KOPT-K1 (cell line): ENCODE data around the gene BPIFA3.

ENCODE experiments used
- H3K27ac ChIP-seq: fragments of 200-600 bp; sonication (generic); 2 replicates; pipeline ENCODE4 v1.5.1; 2016; ENCODE audit warnings: antibody characterized with exemption, mild to moderate bottlenecking, low read depth, low read length; ENCODE audit not compliant: poor library complexity, severe bottlenecking
- H3K36me3 ChIP-seq: fragments of 200-600 bp; sonication (generic); 2 replicates; pipeline ENCODE4 v1.5.1; 2017; ENCODE audit warnings: antibody characterized with exemption, mild to moderate bottlenecking, low read length, moderate library complexity; ENCODE audit not compliant: insufficient read depth
- H3K9me3 ChIP-seq: fragments of 200-600 bp; sonication (generic); 2 replicates; pipeline ENCODE4 v1.5.1; 2017; ENCODE audit warnings: antibody characterized with exemption, low read length, mild to moderate bottlenecking; ENCODE audit not compliant: insufficient read depth, poor library complexity, severe bottlenecking

BPIFA3 gene

DNA sequence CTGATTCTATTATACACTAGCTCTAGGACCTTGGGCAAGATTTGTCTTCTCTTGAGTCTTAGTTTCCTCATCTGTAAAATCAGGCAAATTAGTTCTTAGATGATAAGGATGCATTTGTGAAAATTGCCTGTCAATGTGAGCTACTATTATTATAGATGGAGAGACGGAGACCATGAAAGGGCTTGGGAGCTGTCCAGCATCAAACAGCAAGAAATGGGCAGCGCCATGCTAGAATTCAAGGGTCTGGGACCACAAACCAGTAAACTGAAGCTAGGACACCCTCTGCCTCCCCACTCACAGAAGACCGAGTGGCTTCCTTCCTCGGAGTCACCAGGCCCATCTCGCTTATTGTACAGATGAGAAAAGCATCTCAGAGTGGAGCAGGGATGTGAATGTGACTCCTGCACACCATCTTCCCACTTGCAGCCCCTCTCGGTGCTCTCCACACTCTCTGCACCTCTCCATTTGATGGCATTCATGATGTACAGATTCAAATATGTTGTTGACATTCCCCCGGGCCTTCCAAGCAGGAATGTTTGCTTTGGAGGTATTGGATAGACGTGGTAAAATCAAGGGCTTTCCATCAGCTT, 24.1 kb upstream of the BPIFA3 start:
- H3K9me3 ChIP-seq, result no peaks in the 10 kb centered on the region
- no peaks in the 10 kb centered on the region for H3K36me3 ChIP-seq

DNA sequence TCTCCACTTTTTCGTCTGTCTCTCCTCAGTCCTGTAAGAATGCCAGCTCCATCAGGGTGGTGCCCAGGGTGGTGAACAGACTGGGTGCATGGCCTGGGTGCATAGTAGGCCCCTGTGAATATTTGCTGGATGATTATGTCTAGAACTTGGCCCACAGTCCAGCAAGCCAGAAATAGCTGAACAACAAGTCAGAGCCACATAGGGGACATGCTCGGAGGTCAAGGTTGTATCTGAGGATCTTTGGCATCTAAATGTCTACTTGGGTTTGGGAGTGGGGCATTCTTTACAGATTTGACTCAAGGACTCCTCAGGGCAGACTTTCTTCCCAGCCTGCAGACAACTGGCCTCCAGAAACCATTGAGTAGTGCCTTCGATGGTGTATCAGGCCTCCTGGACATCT, 18.1 kb upstream of the BPIFA3 start:
- no peaks in the 10 kb centered on the region for H3K36me3 ChIP-seq
- H3K27ac ChIP-seq, result no peak overlapping the region
- H3K9me3 ChIP-seq, result no peaks in the 10 kb centered on the region

More for the DNA sequence above, 24.1 kb upstream of the BPIFA3 start:
- no peak overlapping the region for H3K27ac ChIP-seq

GRCh38 chr20:33202451-33202850, 14.7 kb upstream of the BPIFA3 start:
- Histone ChIP-seq H3K36me3 (no peaks in the 10 kb centered on the region), H3K9me3 (no peaks in the 10 kb centered on the region), H3K27ac (no peak overlapping the region)

- no peaks in the 10 kb centered on the region for H3K36me3 ChIP-seq
- no peaks in the 10 kb centered on the region for H3K9me3 ChIP-seq
- H3K27ac ChIP-seq, result no peak overlapping the region
These were observed 13.7 kb upstream of the BPIFA3 start for GRCh38 chr20:33203444-33203843.

DNA sequence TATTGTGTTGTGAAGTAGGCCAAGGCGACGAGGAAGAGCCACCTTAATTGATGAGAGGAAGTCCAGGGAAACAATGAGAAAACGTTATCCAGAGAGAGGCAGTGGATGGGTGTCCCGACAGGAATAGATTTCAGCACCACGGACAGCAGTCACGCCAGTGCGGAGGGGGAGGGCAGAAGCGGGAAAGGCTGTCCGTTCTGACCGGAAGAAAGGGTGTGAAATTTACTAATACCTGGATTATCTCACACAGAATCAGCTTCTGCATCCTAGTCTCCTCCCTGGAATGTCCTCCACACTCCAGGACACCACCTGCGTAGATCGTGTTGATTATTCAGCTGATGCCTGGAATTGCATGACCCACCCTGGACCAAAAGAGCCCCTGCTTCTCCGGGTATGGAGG, 7.4 kb upstream of the BPIFA3 start:
- no peaks in the 10 kb centered on the region for H3K36me3 ChIP-seq
- H3K27ac ChIP-seq, result no peak overlapping the region
- H3K9me3 ChIP-seq, result no peaks in the 10 kb centered on the region

DNA sequence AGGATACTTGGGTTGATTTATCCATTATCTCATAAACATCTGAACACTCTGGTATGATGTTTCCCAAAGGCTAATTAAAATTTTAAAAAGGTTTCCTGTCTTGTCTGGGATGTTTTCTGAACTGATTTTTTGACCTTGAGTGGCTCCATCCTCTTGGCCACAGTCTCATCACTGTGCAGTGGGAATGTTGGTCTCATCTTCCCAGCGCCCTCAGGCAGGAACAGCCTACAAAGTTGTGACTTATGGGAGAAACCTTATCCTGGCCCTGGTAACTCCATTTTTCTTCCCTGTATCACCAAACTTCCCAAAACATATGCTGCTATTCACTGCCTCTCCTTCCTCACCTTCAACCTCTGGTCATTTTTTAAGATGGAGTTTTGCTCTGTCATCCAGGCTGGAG, 6.8 kb upstream of the BPIFA3 start:
- no peaks in the 10 kb centered on the region for H3K9me3 ChIP-seq
- no peaks in the 10 kb centered on the region for H3K36me3 ChIP-seq
- H3K27ac ChIP-seq, result no peak overlapping the region

GRCh38 chr20:33211817-33212424, 5.2 kb upstream of the BPIFA3 start:
- H3K9me3 ChIP-seq, result no peaks in the 10 kb centered on the region
- no peak overlapping the region for H3K27ac ChIP-seq
- H3K36me3 ChIP-seq, result no peaks in the 10 kb centered on the region

GRCh38 chr20:33224399-33224798, 7.2 kb downstream of the BPIFA3 start:
- Histone ChIP-seq H3K27ac (no peak overlapping the region), H3K36me3 (no peaks in the 10 kb centered on the region)

GRCh38 chr20:33229843-33230242, 12.7 kb downstream of the BPIFA3 start:
- Histone ChIP-seq H3K9me3 (no peaks in the 10 kb centered on the region), H3K27ac (no peak overlapping the region)

More at GRCh38 chr20:33224399-33224798, 7.2 kb downstream of the BPIFA3 start:
- no peaks in the 10 kb centered on the region for H3K9me3 ChIP-seq

GRCh38 chr20:33231237-33231636, 14.1 kb downstream of the BPIFA3 start:
- Histone ChIP-seq H3K36me3 (no peaks in the 10 kb centered on the region), H3K27ac (no peak overlapping the region), H3K9me3 (no peaks in the 10 kb centered on the region)

More at GRCh38 chr20:33229843-33230242, 12.7 kb downstream of the BPIFA3 start:
- H3K36me3 ChIP-seq, result no peaks in the 10 kb centered on the region

GRCh38 chr20:33232486-33233072, 15.4 kb downstream of the BPIFA3 start:
- no peaks in the 10 kb centered on the region for H3K36me3 ChIP-seq
- H3K9me3 ChIP-seq, result no peaks in the 10 kb centered on the region
- no peak overlapping the region for H3K27ac ChIP-seq

GRCh38 chr20:33233129-33233774, 16.1 kb downstream of the BPIFA3 start:
- Histone ChIP-seq H3K36me3 (no peaks in the 10 kb centered on the region), H3K27ac (no peak overlapping the region), H3K9me3 (no peaks in the 10 kb centered on the region)

DNA sequence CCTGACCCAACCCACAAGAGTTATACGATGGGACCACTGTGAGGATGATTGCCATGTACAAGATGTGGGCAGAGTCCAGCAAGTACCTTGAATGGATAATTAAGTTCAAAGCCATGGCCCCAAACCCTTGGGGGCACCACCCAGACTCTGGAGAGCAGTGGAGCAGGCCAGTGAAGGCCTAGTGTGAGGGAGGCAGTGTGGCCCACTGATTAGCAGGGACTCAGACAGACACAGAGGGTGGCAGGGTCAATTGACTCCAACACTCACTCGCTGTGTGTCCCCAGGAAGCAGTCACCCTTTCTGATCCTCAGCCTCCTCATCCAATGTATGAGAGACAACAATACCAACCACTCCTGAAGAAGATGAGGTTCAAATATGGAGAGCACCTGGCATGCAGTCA, 16.9 kb downstream of the BPIFA3 start:
- H3K9me3 ChIP-seq, result no peaks in the 10 kb centered on the region
- H3K27ac ChIP-seq, result no peak overlapping the region
- H3K36me3 ChIP-seq, result no peaks in the 10 kb centered on the region

DNA sequence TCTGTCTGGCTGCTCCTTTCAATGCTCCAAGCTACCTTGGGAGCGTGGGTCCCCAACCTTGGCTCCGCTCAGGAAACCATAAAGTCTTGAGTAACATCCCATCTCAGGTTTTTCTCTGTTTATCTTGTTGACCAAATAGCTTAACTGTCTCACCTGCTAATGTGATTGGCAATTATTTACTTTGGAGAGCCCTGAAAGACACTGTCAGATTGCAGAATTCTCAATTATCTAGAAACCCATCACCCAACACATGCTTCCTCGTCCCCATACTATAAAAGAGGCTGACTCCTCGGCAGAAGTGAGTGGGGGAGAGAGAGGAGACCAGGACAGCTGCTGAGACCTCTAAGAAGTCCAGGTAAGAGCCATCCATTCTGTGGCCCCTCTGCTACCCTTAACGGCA, 18.5 kb downstream of the BPIFA3 start, which contains the start of gene BPIFA1:
Gene BPIFA1 (plus strand): TSS at position 301 of the 400 bp plus-strand sequence. CDS start 1,716 bp downstream, outside the sequence.
- Histone ChIP-seq H3K36me3 (no peaks in the 10 kb centered on the region), H3K27ac (no peak within 1 kb of the TSS), H3K9me3 (no peaks in the 10 kb centered on the region)

- no peak overlapping the region for H3K27ac ChIP-seq
- no peaks in the 10 kb centered on the region for H3K36me3 ChIP-seq
- H3K9me3 ChIP-seq, result no peaks in the 10 kb centered on the region
These were observed 19.2 kb downstream of the BPIFA3 start for GRCh38 chr20:33236351-33236750.
